Central memory CD8-positive, alpha-beta T cell (primary cell): Measurements from ENCODE around the gene RRP1.

Experiments
- ATAC-seq: fragments of 150-1000 bp; cut with Tn5 transposase; replicated peaks from 2 replicates; pipeline ENCODE4 v1.10.0; 2022; ENCODE audit warnings: mild to moderate bottlenecking, moderate FRiP score, moderate number of reproducible peaks; ENCODE audit not compliant: poor library complexity, severe bottlenecking; ENCODE audit errors: extremely low read depth
- DNase-seq, 2 donors: peaks; one replicate each; pipeline ENCODE4 v3.0.0; 2021; ENCODE audit warnings: low spot score in 2 of 2
- H3K27ac Mint-ChIP-seq: one replicate; pipeline ENCODE4 v1.8.0; 2022; ENCODE audit warnings: low read depth, mild to moderate bottlenecking, moderate library complexity, mixed read lengths
- H3K27me3 Mint-ChIP-seq: one replicate; pipeline ENCODE4 v1.8.0; 2022; ENCODE audit warnings: mixed read lengths
- H3K36me3 Mint-ChIP-seq: one replicate; pipeline ENCODE4 v1.8.0; 2022; ENCODE audit warnings: mild to moderate bottlenecking, moderate library complexity, mixed read lengths; ENCODE audit not compliant: insufficient read depth
- H3K4me1 Mint-ChIP-seq: one replicate; pipeline ENCODE4 v1.8.0; 2022; ENCODE audit warnings: mixed read lengths
- H3K4me3 Mint-ChIP-seq: one replicate; pipeline ENCODE4 v1.8.0; 2022; ENCODE audit warnings: mild to moderate bottlenecking, moderate library complexity, mixed read lengths
- H3K9me3 Mint-ChIP-seq: one replicate; pipeline ENCODE4 v1.8.0; 2022; ENCODE audit warnings: mixed read lengths

Gene RRP1

GRCh38 chr21:43812139-43812821 is 22.9 kb downstream of the RRP1 start:
- no peak overlapping the region for H3K4me3 Mint-ChIP-seq
- no peaks in the 10 kb centered on the region for H3K9me3 Mint-ChIP-seq
- DNase-seq (no peak), ATAC-seq (no peak)
- H3K27me3 Mint-ChIP-seq, result peaks cover 7% of the 10 kb centered on the region
- no peak overlapping the region for H3K27ac Mint-ChIP-seq
- H3K36me3 Mint-ChIP-seq, result peaks cover 5% of the 10 kb centered on the region
- peaks cover 18% of the 10 kb centered on the region for H3K4me1 Mint-ChIP-seq

- peaks cover 5% of the 10 kb centered on the region for H3K36me3 Mint-ChIP-seq
- H3K27ac Mint-ChIP-seq, result no peak overlapping the region
- DNase-seq, result no peak
- no peak for ATAC-seq
- H3K4me3 Mint-ChIP-seq, result no peak overlapping the region
- H3K27me3 Mint-ChIP-seq, result peaks cover 7% of the 10 kb centered on the region
- H3K9me3 Mint-ChIP-seq, result no peaks in the 10 kb centered on the region
- peaks cover 18% of the 10 kb centered on the region for H3K4me1 Mint-ChIP-seq
Observed at GRCh38 chr21:43812957-43813655, 23.7 kb downstream of the RRP1 start.

- DNase-seq, result no peak
- H3K9me3 Mint-ChIP-seq, result peaks cover 2% of the 10 kb centered on the region
- ATAC-seq, result no peak
- H3K4me1 Mint-ChIP-seq, result peaks cover 18% of the 10 kb centered on the region
- no peak overlapping the region for H3K4me3 Mint-ChIP-seq
- H3K36me3 Mint-ChIP-seq, result peaks cover 5% of the 10 kb centered on the region
- H3K27ac Mint-ChIP-seq, result no peak overlapping the region
- H3K27me3 Mint-ChIP-seq, result peaks cover 7% of the 10 kb centered on the region
Observed at GRCh38 chr21:43813656-43813980, 24.2 kb downstream of the RRP1 start.

- H3K36me3 Mint-ChIP-seq, result peaks cover 7% of the 10 kb centered on the region
- no peak for ATAC-seq
- H3K9me3 Mint-ChIP-seq, result peaks cover 6% of the 10 kb centered on the region
- H3K27me3 Mint-ChIP-seq, result peaks cover 7% of the 10 kb centered on the region
- H3K27ac Mint-ChIP-seq, result no peak overlapping the region
- DNase-seq, result no peak
- H3K4me1 Mint-ChIP-seq, result peaks cover 18% of the 10 kb centered on the region
- H3K4me3 Mint-ChIP-seq, result peak overlapping the region; percentile 31
Observed at GRCh38 chr21:43814215-43815106, 25.1 kb downstream of the RRP1 start.

GRCh38 chr21:43815107-43815613 is 25.8 kb downstream of the RRP1 start:
- peak overlapping the region; percentile 31 for H3K4me3 Mint-ChIP-seq
- ATAC-seq (no peak), DNase-seq (no peak)
- peaks cover 6% of the 10 kb centered on the region for H3K36me3 Mint-ChIP-seq
- peaks cover 7% of the 10 kb centered on the region for H3K27me3 Mint-ChIP-seq
- H3K27ac Mint-ChIP-seq, result no peak overlapping the region
- H3K9me3 Mint-ChIP-seq, result peaks cover 6% of the 10 kb centered on the region
- H3K4me1 Mint-ChIP-seq, result peaks cover 18% of the 10 kb centered on the region

- Mint-ChIP-seq H3K9me3 (peaks cover 6% of the 10 kb centered on the region), H3K4me3 (no peak overlapping the region), H3K36me3 (peaks cover 6% of the 10 kb centered on the region), H3K27ac (no peak overlapping the region), H3K27me3 (peaks cover 7% of the 10 kb centered on the region), H3K4me1 (peaks cover 13% of the 10 kb centered on the region)
- ATAC-seq, result no peak
- no peak for DNase-seq
Observed at GRCh38 chr21:43815991-43816390, 26.6 kb downstream of the RRP1 start.

- peaks cover 11% of the 10 kb centered on the region for H3K4me1 Mint-ChIP-seq
- no peak for ATAC-seq
- DNase-seq, result no peak
- no peak overlapping the region for H3K27ac Mint-ChIP-seq
- no peak overlapping the region for H3K4me3 Mint-ChIP-seq
- peaks cover 2% of the 10 kb centered on the region for H3K36me3 Mint-ChIP-seq
- peaks cover 6% of the 10 kb centered on the region for H3K9me3 Mint-ChIP-seq
- peaks cover 7% of the 10 kb centered on the region for H3K27me3 Mint-ChIP-seq
Observed at GRCh38 chr21:43816611-43817071, 27.3 kb downstream of the RRP1 start.

- Mint-ChIP-seq H3K27ac (no peak overlapping the region), H3K9me3 (peaks cover 6% of the 10 kb centered on the region), H3K27me3 (peaks cover 7% of the 10 kb centered on the region), H3K36me3 (peaks cover 4% of the 10 kb centered on the region), H3K4me1 (peaks cover 9% of the 10 kb centered on the region), H3K4me3 (no peak overlapping the region)
- DNase-seq (no peak), ATAC-seq (no peak)
Observed at GRCh38 chr21:43817157-43818086, 28.0 kb downstream of the RRP1 start.

GRCh38 chr21:43818685-43819084 is 29.3 kb downstream of the RRP1 start:
- Mint-ChIP-seq H3K4me3 (no peak overlapping the region), H3K27me3 (peaks cover 7% of the 10 kb centered on the region), H3K27ac (no peak overlapping the region), H3K9me3 (peaks cover 6% of the 10 kb centered on the region), H3K4me1 (peaks cover 6% of the 10 kb centered on the region), H3K36me3 (peaks cover 4% of the 10 kb centered on the region)
- DNase-seq (no peak), ATAC-seq (no peak)

GRCh38 chr21:43819511-43820405 is 30.4 kb downstream of the RRP1 start:
- DNase-seq (no peak), ATAC-seq (no peak)
- Mint-ChIP-seq H3K4me3 (no peak overlapping the region), H3K27me3 (peaks cover 2% of the 10 kb centered on the region), H3K9me3 (peaks cover 6% of the 10 kb centered on the region), H3K27ac (no peak overlapping the region), H3K36me3 (peaks cover 4% of the 10 kb centered on the region), H3K4me1 (peaks cover 3% of the 10 kb centered on the region)

GRCh38 chr21:43820466-43820865 is 31.1 kb downstream of the RRP1 start:
- Mint-ChIP-seq H3K36me3 (peaks cover 4% of the 10 kb centered on the region), H3K27ac (no peak overlapping the region), H3K4me1 (no peaks in the 10 kb centered on the region)

More at GRCh38 chr21:43820466-43820865, 31.1 kb downstream of the RRP1 start:
- Mint-ChIP-seq H3K9me3 (peaks cover 6% of the 10 kb centered on the region), H3K4me3 (no peak overlapping the region), H3K27me3 (no peaks in the 10 kb centered on the region)
- no peak for DNase-seq
- no peak for ATAC-seq
